Pulmonary artery endothelial cell (primary cell): ENCODE data around the gene ZNF487. TPM values are rescaled to one million over a fixed set of nuclear protein-coding genes. Genes with fewer than 3 reads are reported as not detected.
"Not testable (repeated sequence)": the region's sequence is repeated elsewhere in the genome, so short reads cannot be mapped to it uniquely, and the experiment has no call there.

Experiments
- DNase-seq: peaks from one replicate; pipeline ENCODE4 v3.0.0-alpha.2; 2011; ENCODE audit warnings: low read depth, low spot score
- total RNA-seq: library from RNA; depleted of rRNA; stranded (reverse); fragments of >200 nt; gene quantifications from 2 replicates; pipeline ENCODE4 v1.2.3, GENCODE V29; 2014

Gene ZNF487
- total RNA-seq, 1 donor from 2014 or later, result 3.1 TPM

- no peak for DNase-seq
Measured at GRCh38 chr10:43437141-43437870, 395 bp downstream of the ZNF487 start.

GRCh38 chr10:43440463-43441134 lies 3.7 kb downstream of the ZNF487 start:
- no peak for DNase-seq

GRCh38 chr10:43444323-43444722 lies 7.4 kb downstream of the ZNF487 start:
- DNase-seq, result no peak

- no peak for DNase-seq
Measured at GRCh38 chr10:43444897-43445466, 8.1 kb downstream of the ZNF487 start.

GRCh38 chr10:43446219-43447017 lies 9.5 kb downstream of the ZNF487 start:
- not testable (repeated sequence) for DNase-seq

GRCh38 chr10:43448742-43449141 lies 11.8 kb downstream of the ZNF487 start:
- DNase-seq, result no peak

GRCh38 chr10:43452356-43452914 lies 15.5 kb downstream of the ZNF487 start:
- no peak for DNase-seq

- no peak for DNase-seq
Measured at GRCh38 chr10:43453266-43453831, 16.4 kb downstream of the ZNF487 start.

- DNase-seq, result not testable (repeated sequence)
Measured at GRCh38 chr10:43454025-43454424, 17.1 kb downstream of the ZNF487 start.

GRCh38 chr10:43456561-43456960 lies 19.6 kb downstream of the ZNF487 start:
- DNase-seq, result not testable (repeated sequence)

GRCh38 chr10:43458227-43458626 lies 21.3 kb downstream of the ZNF487 start:
- no peak for DNase-seq

GRCh38 chr10:43461950-43462349 lies 25.0 kb downstream of the ZNF487 start:
- peak; percentile 46 for DNase-seq

GRCh38 chr10:43465086-43465735 lies 28.3 kb downstream of the ZNF487 start:
- not testable (repeated sequence) for DNase-seq

GRCh38 chr10:43465736-43466120 lies 28.8 kb downstream of the ZNF487 start:
- not testable (repeated sequence) for DNase-seq

- DNase-seq, result no peak
Measured at GRCh38 chr10:43471146-43471545, 34.2 kb downstream of the ZNF487 start.

- no peak for DNase-seq
Measured at GRCh38 chr10:43471935-43472720, 35.2 kb downstream of the ZNF487 start.

- no peak for DNase-seq
Measured at GRCh38 chr10:43479275-43479674, 42.4 kb downstream of the ZNF487 start.

GRCh38 chr10:43482319-43483078 lies 45.6 kb downstream of the ZNF487 start:
- no peak for DNase-seq

GRCh38 chr10:43491855-43492254 lies 54.9 kb downstream of the ZNF487 start:
- no peak for DNase-seq
